Activated CD8-positive, alpha-beta memory T cell treated with anti-CD3 and anti-CD28 coated beads for 1 hour (primary cell): Measurements from ENCODE around the gene NBPF1.
"Not testable (repeated sequence)": the region's sequence is repeated elsewhere in the genome, so short reads cannot be mapped to it uniquely, and the experiment has no call there.

Source experiments
- DNase-seq, 2 donors: peaks; one replicate each; pipeline ENCODE4 v3.0.0-alpha.2; 2020; ENCODE audit warnings: low read depth in 1 of 2; ENCODE audit errors: extremely low read depth in 1 of 2

Gene NBPF1

GRCh38 chr1:16623812-16624719 is 10.7 kb upstream of the NBPF1 start:
- not testable (repeated sequence) for DNase-seq

GRCh38 chr1:16623337-16623736 is 10.0 kb upstream of the NBPF1 start:
- not testable (repeated sequence) for DNase-seq

DNA sequence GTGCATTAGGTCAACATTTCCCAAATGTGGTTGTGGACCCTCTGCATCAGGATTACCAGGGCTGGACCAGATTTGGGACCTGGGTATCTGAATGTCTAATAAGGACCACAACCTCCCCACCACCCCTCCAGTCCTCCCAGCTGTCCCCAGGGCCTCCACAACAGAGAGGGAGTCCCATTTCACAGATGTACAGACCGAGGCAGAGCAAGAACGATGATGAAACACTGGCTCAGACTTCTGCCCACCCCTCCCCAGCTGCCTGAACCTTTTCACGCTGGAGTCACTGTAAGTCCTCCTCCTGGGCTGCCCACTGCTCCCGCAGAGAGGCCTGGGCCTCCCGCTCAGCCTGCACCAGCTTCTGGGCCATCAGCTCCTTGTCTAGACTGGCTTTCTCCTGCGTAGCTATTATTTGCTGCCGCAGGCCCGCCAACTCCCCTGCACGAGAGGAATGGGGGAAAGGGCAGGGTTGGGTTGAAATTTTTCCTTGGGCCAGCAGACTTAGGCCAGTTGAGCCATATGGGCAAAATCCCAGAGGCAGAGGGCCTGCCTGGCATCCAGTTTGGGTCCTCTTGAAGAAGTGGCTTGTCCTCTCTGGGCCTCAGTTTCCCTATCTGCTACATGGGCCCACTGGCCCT is 8.4 kb upstream of the NBPF1 start:
- DNase-seq, result not testable (repeated sequence)

DNA sequence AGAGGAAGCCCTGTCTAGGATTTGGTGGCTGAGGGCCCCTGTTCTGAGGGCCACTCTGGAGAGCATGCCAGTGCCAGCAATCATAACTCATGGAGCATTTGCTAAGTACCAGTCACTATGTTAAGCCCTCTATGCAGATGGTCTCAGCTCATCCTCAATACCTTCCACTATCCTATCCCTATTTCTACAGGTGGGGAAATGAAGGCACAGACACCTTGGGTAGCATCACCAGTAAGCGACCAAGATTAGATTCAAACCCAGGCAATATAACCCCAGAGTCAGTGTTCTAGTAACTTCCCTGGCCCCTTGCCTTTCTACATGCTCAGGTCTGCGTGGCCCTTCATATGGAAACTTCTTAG is 7.9 kb upstream of the NBPF1 start:
- DNase-seq, result no peak

DNA sequence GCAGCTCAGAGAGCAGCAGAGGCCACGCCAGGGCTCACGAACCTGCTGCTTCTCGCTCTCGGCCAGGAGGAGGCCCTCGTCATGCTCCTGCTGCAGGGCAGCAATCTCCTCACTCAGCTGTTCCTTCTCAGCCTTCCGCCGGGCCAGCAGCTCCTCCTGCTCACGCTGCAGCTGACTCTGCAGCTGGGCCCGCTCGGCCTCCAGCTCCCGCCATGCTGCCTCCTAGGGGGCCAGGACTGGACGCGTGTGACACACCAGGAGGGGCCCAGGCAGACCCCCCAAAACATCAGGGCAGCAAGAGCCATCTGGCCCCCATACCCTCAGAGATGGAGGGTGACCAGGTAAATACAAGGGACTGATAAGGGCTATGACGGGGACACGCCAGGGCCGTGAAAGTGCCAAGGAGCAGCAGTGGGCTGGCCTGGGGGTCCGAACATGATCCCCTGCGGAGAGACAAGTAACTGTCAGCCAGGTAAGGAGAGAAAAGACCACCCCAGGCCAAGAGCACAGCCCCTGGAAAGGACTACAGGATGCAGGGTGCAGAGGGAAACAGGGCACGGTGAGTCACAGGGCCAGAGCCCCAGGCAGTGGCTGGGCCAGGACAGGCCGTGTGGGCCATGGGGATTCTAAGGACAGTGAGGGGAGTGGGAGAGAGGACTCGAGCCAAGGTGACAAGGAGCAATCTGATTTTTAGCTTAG is 6.6 kb upstream of the NBPF1 start:
- not testable (repeated sequence) for DNase-seq

DNA sequence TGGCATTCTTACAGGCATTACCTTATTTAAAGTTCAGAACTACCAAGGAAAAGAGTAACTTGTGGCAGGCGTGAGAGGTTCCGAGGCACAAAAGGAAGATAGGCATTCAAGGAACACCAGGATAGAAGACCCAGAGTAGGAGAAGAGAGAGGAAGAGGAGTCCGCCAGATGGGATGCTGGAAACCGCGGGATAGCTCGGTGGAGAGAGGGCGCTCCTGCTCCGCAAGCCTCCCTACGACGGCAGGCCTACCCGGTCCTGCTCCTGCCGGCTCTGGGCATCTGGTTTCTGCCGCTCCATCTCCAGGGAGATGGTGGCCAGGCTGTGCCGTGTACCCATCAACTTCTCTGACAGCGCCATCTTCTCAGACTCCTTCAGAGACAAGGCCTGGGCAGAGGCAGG is 5.4 kb upstream of the NBPF1 start:
- no peak for DNase-seq

GRCh38 chr1:16617778-16618580 is 4.6 kb upstream of the NBPF1 start:
- no peak for DNase-seq

GRCh38 chr1:16617114-16617631 is 3.8 kb upstream of the NBPF1 start:
- no peak for DNase-seq

GRCh38 chr1:16615253-16616252 is 2.2 kb upstream of the NBPF1 start:
- DNase-seq, result no peak

DNA sequence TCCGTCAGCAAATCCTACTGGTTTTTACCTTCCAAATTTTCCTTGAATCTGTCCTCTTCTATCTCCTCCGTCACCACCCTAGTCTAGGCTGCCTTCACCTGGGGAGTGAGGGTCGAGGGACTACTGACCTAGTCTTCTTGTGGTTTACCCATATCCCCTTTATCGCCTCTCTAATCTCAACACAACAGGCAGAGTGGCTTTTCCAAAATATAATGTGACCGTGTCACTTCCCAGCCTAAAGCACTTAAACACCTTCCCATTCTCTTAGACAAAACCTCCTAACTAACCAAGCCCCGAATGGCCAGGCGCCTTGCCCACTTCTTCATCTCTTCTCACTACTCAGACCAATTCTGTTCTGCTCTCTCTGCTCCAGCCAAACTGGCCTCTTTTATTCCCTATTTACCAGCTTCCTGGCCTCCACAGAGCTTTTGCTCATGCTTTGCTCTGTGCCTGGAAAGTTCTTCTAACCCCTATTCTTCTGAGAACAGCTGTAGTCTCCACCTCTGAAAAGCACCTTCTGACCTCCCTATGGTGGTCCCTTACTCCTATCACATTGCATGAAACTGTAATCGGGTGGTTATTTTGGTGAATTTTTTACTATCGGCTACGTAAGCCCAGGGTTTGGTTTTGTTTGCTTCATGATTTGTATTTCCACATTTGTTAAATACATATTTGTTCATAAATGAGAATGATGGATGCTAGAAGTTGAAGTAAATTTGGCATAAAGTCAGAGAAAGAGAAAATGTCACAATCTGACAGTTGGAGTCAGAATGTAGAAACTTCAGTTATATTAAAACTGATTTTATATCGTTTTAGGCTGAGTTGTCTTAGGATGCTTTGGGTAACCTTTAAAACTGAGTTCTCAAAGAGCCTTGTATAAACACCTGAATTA is 1.2 kb upstream of the NBPF1 start:
- no peak for DNase-seq

DNA sequence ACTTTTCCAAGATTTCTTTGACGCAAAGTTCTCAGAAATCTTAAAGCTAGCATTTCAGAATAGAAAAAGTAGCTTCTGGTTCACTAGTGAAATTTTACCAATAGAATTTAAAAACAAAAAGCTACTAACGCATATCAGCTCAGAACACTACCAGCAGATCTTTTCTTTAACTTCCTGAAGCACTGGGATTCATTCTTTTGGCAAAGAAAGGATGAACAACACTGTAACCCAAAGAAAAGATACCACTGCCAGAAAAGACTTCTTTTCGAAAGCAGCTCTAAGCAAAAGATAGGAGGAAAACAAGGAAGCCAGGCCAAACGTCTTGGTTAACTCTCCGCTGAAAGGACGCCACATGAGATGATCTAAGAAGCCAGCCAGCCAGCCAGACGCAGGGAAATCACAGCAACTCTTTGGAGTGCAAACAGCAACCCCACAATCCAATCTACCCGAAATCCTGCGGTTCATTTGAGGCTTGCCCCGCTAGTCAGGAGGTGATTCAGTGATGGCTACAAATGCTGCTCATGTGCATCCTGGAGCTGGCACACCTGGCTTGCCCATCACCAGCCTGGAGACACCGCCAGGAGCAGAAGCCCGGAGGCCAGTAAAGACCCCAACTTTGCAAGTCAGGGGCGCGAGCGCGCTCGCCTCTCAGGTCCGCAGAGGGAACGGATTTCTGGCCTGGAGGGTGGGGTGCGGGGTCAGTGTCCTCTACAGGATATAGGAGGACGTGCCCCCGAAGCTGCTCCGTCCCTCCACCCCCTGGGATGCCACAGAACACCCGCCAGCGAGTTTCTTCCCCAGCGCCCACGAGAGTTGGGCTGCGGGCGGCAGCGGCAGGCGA is 812 bp downstream of the NBPF1 start:
- no peak for DNase-seq

DNA sequence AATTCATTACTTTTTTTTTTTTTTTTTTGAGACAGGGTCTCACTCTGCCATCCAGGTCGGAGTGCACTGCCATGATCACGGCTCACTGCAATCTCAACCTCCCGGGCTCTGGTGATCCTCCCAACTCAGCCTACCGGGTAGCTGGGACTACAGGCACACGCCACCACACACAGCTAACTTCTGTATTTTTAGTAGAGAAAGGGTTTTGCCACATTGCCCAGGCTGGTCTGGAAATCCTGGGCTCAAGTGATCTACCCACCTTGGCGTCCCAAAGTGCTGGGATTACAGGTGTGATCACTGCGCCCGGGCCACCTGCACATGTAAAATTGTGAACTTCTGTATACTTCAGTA is 1.4 kb downstream of the NBPF1 start:
- DNase-seq, result not testable (repeated sequence)

DNA sequence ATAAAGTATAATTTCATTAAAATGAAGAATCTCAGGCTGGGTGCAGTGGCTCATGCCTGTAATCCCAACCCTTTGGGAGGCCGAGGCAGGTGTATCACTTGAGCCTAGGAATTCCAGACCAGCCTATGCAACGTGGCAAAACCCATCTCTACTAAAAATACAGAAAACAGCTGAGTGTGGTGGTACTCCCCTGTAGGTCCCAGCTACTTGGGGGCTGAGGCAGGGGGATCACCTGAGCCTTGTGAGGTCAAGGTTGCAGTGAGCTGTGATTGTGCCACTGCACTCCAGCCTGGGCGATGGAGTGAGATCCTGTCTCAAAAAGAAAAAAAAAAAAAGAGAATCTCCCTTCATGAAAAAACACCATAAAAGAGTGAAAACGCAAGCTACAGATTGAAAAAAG is 2.2 kb downstream of the NBPF1 start:
- not testable (repeated sequence) for DNase-seq

DNA sequence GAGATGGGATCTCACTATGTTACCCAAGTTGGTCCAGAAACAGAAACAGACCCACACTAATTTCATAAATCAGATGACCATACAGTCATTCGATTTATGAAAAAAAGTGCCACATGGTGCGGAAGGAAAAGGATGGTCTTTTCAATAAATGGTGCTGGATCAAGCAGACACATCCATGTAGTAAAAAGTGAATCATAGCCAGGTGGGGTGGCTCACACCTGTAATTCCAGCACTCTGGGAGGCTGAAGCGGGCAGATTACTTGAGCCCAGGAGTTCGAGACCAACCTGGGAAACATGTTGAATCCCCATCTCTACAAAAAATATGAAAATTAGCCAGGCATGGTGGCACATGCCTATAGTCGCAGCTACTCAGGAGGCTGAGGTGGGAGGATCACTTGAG is 2.8 kb downstream of the NBPF1 start:
- DNase-seq, result not testable (repeated sequence)

DNA sequence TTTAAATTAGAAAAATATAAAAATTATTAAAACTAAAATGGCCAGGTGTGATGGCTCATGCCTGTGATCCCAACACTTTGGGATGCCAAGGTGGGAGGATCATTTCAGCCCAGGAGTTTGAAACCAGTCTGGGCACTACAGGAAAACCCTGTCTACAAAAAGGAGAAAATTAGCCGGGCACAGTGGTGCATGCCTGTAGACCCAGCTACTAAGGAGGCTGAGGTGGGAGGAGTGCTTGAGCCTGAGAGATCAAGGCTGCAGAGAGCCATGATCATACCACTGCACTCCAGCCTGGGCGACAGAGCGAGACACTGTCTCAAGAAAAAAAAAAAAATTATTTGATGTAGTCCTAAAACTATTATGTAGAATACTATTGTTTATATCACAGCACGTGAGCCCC is 3.6 kb downstream of the NBPF1 start:
- not testable (repeated sequence) for DNase-seq

- DNase-seq, result no peak
Observed at GRCh38 chr1:16608838-16609560, 4.4 kb downstream of the NBPF1 start.
